ENCODE data around the gene PAK3. TPM values are rescaled to one million over a fixed set of nuclear protein-coding genes. Genes with fewer than 3 reads are reported as not detected.

PAK3 gene
- total and polyA plus RNA-seq, 2 of the 8 experiments (the other 6 are each of a cell fraction or from before 2014, with no cell fraction given) = 0.80 to 7.2 TPM

GRCh38 chrX:111145878-111146277 lies 49.9 kb downstream of the PAK3 start:
- no peak for FAIRE-seq
- H4K5ac ChIP-seq (ENCODE audit: insufficient read length, low read depth, low read length) = no peak overlapping the region

More at GRCh38 chrX:111145878-111146277, 49.9 kb downstream of the PAK3 start:
- Histone ChIP-seq H3K9ac (replicated peaks in 1 of 4; ENCODE audit: extremely low read depth in 1 of 4, low read depth in 3 of 4, low read length in 3 of 4) (no peak overlapping the region), H4K91ac (replicated peaks; ENCODE audit: insufficient read length, low read length) (no peak overlapping the region), H2BK12ac (ENCODE audit: low read depth, low read length) (no peak overlapping the region), H2AFZ (ENCODE audit: low read length) (no peak overlapping the region), H2BK5ac (ENCODE audit: low read depth, low read length) (no peak overlapping the region), H3K18ac (ENCODE audit: extremely low read depth, low read length) (no peak overlapping the region), H3K23me2 (ENCODE audit: low read depth, low read length) (no peaks in the 10 kb centered on the region), H3K27me3 (replicated peaks in 1 of 4; ENCODE audit: control insufficient read depth in 3 of 4, extremely low read depth in 1 of 4, insufficient read depth in 3 of 4, low read length in 3 of 4) (no peaks in the 10 kb centered on the region), H3K27ac (ENCODE audit: low read depth, low read length) (no peak overlapping the region), H3K14ac (ENCODE audit: insufficient read length) (no peak overlapping the region), H2BK20ac (ENCODE audit: low read length) (no peak overlapping the region), H3K4me1 (replicated peaks in 1 of 4; ENCODE audit: control insufficient read depth in 3 of 4, insufficient read depth in 4 of 4, low read length in 3 of 4) (no peaks in the 10 kb centered on the region), H3K9me3 (ENCODE audit: insufficient read depth in 2 of 2, low read depth in 1 of 2, low read length in 1 of 2) (no peaks in the 10 kb centered on the region), H3K79me1 (ENCODE audit: low read depth, low read length) (no peaks in the 10 kb centered on the region), H3K4me3 (ENCODE audit: extremely low read depth in 1 of 4, insufficient read depth in 2 of 4, low read depth in 3 of 4, low read length in 4 of 4) (no peak overlapping the region), H4K8ac (ENCODE audit: extremely low read depth, insufficient read depth, low read length) (no peak overlapping the region), H3K23ac (ENCODE audit: insufficient read length) (no peak overlapping the region), H4K20me1 (replicated peaks in 1 of 2; ENCODE audit: control insufficient read depth in 1 of 2, insufficient read depth in 2 of 2, low read length in 2 of 2) (no peaks in the 10 kb centered on the region), H3K36me3 (ENCODE audit: control insufficient read depth in 2 of 4, insufficient read depth in 4 of 4, low read length in 3 of 4) (no peaks in the 10 kb centered on the region), H2BK120ac (replicated peaks; ENCODE audit: low read depth, low read length) (no peak overlapping the region), H3K4me2 (ENCODE audit: insufficient read depth in 1 of 2, low read depth in 2 of 2, low read length in 2 of 2) (no peak overlapping the region), H3K4ac (replicated peaks; ENCODE audit: insufficient read length, low read depth, low read length) (no peak overlapping the region), H3K56ac (replicated peaks; ENCODE audit: insufficient read length, low read depth, low read length) (no peak overlapping the region), H2AK5ac (ENCODE audit: low read depth, low read length) (no peak overlapping the region), H2BK15ac (ENCODE audit: low read length) (no peak overlapping the region), H3K79me2 (ENCODE audit: control insufficient read depth in 1 of 2, insufficient read depth in 2 of 2, low read length in 2 of 2) (no peaks in the 10 kb centered on the region)
- DNase-seq (ENCODE audit: low read depth in 1 of 2, low spot score in 2 of 2) = no peak
- CTCF ChIA-PET (ENCODE audit: partially characterized antibody) = no interaction called here
- POLR2A ChIA-PET (ENCODE audit: partially characterized antibody) = no interaction called here
- no peak for TF ChIP-seq ZNF274 (IDR thresholded peaks at IDR 0.05; ENCODE audit: borderline replicate concordance, extremely low read depth, low read length)
- TF ChIP-seq KDM1A (IDR thresholded peaks at IDR 0.05; ENCODE audit: borderline replicate concordance, low read length) = no peak
- no peak for TF ChIP-seq HDAC2 (IDR thresholded peaks at IDR 0.05; ENCODE audit: borderline replicate concordance in 1 of 2, low read depth in 2 of 2, low read length in 2 of 2)
